ENCODE results near the gene CFP.
"Not testable (repeated sequence)": the region's sequence is repeated elsewhere in the genome, so short reads cannot be mapped to it uniquely, and the experiment has no call there.

The CFP gene

DNA sequence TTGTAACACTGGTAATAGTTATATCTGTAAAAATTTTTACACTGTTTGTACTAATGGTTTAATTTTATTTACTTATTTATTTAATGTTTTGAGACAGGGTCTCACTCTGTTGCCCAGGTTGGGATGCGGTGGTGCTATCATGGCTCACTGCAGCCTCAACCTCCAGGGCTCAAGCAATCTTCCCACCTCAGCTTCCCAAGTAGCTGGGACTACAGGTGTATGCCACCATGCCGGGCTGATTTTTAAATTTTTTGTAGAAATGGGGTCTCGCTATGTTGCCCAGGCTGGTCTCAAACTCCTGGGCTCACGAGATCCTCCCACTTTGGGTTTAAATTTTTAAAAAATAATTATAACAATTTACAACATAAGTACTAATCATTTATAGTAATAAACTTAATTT, 26.6 kb downstream of the CFP start:
- not testable (repeated sequence) for DNase-seq (ENCODE audit: low spot score)

DNA sequence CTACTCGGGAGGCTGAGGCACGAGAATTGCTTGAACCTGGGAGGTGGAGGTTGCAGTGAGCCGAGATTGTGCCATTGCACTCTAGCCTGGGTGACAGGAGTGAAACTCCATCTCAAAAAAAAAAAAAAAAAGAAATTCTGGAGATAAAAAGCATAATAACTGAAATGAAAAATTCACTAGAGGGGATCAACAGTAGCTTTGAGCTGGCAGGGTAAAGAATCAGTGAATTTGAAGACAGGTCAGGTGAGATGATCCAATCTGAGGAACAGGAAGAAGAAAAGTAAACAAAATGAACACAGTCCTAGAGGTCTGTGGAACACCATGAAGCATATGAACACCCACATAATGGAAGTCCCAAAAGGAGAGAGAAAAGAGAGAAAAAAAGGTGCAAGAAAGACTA, 32.5 kb downstream of the CFP start:
- DNase-seq (ENCODE audit: low spot score), result no peak

DNA sequence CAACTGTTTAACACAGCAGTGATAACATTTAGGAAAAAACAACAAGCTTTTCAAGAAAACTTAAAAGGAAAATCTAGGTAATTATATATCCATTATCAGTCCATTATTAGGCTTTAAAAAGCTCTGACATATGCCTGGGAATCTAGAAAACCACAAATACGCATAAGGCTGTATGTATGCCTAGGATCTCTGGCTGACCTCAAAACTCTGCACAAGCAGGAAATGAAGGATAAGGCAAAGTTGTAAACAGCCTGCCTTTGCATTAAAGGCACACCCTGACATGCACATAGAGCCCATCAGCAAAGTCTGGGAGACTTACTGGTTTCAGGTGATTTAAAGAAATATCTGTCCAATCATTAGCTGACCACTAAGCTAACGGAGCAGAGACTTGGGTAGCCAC, 33.5 kb downstream of the CFP start:
- DNase-seq (ENCODE audit: low spot score), result no peak

DNA sequence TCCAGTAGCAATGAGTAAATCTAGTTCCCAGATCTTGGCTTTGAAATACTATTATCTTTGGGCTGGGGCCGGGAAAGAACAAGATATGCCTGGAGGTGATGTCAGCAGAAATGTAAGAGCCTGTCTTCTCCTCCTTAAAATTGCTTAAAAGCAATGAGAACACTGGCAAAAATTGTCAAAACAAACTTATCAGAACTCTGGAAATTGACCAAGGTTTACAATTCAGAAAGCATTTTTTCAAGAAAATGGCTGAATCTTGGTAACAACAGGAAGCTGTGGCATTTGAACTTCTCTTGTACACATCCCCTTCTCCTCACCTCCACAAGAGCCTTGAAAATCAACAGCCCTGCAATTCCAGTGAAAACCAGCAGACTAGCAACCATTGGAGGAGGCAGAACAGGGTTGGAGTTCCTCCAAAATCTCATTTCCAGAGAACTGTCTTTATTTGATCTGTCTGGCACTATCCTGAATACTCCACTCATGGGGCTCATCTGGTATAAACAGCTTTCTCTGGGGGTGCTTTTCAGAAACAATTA, 33.9 kb downstream of the CFP start:
- DNase-seq (ENCODE audit: low spot score), result no peak

DNA sequence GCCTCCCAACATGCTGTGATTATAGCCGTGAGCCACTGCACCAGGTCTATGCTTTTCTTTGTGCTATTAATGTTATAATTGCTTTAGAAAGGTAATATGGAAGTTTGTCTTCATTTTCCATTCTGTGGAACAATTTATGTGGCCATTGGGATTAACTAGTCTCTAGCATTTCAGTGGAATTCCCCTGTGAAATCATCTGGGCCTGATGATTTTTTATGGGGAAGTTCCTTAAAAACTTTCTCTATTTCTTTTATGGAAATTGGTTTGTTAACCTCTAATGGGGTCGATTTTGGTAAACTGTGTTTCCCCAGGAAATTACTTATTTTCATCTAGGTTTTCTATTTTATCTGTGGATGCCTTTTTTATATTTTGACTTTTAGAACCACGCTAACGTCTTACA, 36.2 kb downstream of the CFP start:
- no peak for DNase-seq (ENCODE audit: low spot score)

DNA sequence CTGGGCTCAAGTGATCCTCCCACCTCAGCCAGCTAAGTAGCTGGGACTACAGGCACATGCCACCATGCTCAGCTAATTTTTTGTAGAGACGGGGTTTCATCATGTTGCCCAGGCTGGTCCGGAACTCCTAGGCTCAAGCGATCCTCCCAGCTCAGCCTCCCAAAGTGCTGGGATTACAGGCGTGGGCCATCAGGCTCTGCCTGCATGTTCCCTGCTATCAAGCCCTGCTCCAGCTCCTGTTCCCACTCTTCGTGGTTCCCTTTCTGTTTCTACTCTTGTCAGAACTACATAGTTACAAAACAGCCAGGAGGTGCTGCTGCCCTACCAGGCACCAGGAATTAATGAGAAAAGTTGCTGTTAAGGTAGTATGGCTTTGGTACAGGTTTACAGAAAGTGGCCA, 38.7 kb downstream of the CFP start:
- DNase-seq (ENCODE audit: low spot score), result no peak

DNA sequence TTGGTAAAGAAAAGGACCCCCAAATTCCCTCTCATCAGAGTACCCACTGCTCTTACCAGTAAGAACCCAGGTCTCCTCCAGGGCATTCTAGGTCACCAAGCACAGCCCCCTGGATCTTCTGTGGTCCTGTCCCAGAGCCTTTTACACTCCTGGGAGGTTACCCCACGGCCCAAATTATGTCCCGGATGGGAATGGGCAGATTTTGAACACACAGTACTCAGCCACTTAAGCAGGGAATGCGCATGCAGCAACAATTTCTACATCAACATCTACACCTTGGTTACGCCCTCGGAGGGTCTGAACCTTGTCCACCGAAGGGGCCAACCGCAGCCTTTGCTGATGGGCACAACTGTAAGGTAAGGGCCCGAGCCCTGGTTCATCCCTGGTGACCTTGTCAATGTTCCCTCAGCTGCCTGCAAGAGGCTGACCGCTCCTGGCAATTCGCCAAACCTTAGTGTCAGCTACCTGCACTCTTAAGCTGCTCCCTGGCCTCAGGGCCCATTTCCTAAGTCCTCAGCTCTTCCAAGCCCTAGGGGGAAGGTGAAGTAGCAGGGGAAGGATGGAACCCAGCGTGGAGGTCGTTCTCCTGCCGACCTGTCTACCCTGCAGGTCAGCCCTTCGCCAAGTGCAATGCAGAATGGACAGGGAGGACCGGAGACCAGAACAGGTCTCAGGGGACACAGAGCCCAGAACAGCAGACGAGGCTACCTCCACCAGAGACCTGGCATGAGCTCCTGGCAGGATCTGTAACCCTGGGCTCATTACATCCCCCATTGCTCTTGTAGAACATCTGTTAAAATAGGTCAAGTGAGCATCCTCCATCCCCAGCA, 41.6 kb downstream of the CFP start:
- no peak for DNase-seq (ENCODE audit: low spot score)

DNA sequence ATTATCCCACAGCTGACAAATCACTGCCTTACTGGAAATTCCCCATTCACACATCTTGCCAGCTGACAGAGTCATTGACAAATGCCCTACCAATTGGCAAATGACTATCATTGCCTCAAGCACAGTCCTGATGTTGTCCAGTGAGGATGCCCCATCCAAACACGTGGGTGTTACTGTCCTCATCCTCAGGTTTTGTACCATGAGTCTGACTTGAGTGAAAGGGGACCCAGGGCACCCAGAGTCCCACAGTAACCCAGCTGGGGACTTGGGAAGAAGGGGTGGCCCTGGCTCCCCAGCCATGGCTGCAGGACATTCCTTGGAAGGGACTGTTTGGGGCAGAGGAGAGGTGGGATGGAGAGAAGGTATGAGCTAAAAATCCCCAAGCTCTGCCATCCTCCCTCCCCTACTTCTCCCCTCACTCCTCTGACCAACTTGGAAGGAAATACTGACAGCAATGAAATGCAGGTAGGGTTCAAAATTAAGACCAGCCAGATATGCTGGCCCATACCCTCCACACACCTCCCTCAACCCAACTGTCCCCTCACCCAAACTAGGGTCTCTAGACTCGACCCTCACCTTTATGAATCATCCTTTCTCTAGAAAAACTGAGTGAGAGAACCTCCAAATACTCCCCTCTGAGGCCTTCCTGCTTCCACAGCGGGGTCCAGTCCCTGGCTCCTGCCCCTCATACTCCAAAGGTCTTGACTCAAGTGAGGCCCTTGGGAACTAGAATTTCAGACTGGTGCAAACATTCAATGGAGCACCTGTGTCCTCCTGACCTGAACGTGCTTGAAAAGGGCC, 42.4 kb downstream of the CFP start:
- DNase-seq (ENCODE audit: low spot score), result no peak

DNA sequence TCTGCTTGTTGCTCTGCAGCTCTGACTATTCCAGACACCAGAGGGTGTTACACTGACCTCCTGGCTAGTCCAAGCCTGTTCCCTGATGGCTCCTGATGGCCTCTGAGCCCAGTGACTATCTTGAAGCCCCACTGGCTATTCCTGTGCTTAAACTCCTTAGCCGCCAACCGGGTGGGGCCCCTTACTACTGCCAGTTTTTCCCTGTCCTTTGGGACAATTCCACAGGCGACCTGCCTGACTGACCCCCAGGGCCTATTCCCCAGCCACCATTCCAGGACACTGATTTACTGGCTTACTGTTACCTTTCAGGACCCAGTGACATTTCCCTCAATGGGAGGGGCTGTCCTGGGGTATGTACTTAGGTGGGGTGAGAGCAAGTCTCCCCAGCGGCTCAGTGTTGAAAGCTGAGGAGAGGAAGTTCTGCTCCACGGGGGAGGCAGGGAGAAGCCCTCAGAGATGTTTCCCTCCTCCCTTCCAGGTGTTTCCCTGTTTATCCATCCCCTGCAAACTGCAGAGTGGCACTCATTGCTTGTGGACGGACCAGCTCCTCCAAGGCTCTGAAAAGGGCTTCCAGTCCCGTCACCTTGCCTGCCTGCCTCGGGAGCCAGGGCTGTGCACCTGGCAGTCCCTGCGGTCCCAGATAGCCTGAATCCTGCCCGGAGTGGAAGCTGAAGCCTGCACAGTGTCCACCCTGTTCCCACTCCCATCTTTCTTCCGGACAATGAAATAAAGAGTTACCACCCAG, 43.5 kb downstream of the CFP start:
- no peak for DNase-seq (ENCODE audit: low spot score)

DNA sequence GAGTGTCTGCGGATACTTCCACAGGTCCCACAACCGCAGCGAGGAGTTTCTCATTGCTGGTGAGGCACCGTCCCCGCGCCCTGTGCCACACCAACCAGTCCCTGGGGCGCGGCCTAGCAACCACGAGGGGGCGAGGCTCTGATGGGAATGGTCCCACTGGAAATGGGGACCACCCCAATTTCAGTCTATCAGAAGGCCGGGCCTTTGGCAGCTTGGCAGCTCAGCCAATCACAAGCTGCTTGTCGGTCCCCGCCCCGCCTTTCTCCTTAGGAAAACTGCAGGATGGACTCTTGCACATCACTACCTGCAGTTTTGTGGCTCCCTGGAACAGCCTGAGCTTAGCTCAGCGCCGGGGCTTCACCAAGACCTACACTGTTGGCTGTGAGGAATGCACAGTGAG, 44.5 kb downstream of the CFP start:
- DNase-seq (ENCODE audit: low spot score), result no peak

DNA sequence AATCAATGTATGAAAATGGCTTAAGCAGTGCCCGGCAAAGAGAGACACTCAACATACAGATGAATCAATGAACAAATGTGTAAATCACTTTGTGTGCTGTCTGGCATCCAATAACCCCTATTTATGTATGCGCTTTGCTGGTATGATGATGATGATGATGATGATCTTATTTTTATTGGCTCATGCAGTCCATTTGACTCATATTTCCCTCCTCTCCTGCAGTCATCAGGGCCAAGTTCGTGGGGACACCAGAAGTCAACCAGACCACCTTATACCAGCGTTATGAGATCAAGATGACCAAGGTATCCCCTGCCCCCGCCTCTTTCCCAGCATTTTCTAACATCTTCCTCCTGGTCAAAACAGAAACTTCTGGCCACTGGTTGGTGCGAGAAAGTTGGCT, 45.0 kb downstream of the CFP start:
- no peak for DNase-seq (ENCODE audit: low spot score)

DNA sequence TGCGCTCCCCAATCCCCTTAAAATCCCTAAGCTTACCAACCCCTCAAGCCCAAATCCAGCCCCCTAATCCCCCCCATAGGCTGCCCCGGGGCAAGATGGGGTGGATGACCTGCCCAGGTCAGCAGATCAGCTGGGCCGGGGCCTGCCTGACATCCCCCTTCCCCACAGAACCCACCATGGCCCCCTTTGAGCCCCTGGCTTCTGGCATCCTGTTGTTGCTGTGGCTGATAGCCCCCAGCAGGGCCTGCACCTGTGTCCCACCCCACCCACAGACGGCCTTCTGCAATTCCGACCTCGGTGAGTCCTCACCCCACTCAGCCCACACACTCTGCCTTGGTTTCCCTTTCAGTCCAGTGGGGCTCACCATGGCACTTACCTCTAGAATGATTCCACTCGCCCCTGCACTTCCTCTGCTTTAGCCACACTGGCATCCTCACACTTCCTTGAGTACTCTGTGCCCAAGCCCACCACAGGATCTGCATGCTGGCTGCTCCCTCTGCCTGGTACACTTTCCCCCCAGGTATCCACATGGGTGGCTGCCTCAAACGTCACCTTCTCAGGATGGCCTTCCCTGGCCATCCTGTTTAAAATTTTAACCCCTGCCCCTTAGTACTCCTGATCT, 46.4 kb downstream of the CFP start:
- no peak for DNase-seq (ENCODE audit: low spot score)

DNA sequence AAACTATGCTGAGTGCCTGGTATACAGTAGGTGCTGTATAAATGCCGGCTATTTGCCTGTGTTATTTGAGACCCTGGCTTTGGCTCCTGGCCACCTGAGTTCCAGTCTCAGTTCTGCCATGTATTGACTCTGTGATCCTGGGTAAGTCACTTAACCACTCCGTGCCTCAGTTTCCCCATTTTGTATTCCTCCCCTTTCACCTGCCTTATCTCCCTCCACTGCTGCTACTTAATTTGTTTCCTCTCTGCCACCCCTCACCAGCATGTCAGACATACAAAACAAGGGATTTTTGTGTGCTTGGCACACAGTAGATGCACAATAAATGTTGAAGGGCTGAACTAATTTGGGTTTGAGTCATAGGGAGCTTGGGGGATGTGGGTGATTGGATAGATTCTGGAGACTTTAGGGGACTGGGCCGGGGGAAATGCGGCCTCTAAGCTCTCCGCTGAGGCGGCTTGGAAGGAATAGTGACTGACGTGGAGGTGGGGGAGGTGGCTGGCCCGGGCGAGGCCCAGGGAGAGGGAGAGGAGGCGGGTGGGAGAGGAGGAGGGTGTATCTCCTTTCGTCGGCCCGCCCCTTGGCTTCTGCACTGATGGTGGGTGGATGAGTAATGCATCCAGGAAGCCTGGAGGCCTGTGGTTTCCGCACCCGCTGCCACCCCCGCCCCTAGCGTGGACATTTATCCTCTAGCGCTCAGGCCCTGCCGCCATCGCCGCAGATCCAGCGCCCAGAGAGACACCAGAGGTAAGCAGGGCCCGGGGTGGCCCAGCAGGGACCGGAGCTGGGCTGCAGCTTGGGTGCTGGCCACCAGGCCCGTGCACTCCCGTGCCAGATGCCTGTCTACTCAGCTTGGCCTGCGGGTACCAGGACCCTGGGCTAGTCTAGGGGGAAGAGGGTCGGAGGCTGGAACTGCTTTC, 47.7 kb downstream of the CFP start, which contains the start of gene TIMP1:
TIMP1 (plus strand) TSS at position 706 of the 917 bp plus-strand sequence. CDS start 980 bp downstream, outside the sequence.
- peak; percentile 82 for DNase-seq (ENCODE audit: low spot score)

DNA sequence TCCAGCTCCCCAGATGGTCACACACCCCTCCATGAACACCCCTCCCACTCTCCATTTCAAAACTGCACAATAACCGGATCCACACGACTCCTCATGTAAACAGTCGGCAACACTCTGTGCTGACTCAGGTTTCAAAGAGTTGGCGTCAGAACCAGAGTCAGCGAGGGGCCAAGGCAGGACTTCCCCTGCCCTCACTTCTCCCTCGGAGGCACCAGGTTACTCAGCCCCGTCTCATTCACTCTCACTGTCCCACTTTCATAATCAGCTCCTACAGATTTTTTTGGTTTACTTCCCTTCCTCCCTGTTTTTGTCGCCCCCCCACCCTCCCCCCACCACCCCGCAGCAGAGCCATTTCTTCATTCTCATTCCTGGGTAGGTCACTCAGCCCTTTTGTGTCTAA, 50.2 kb downstream of the CFP start:
- DNase-seq (ENCODE audit: low spot score), result peak; percentile 21

DNA sequence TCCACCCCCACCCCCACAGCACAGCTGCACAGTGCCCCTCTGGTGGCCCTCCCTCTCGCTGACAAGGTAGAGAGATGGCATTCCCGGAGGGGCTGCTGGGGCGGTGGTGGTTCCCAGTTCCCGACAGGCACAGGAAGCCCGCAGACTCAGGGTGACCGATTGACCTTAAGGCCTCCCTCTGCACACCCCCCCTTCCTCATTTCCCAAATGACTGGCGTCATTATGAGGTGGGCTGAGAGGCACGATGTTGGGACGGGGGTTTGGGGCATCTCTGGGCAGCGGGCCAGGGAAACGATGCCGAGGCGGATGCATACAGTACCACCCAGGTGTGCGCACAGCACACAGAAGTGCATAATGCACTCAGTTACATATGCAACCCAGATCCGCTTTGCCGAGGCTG, 51.0 kb downstream of the CFP start:
- DNase-seq (ENCODE audit: low spot score), result no peak

DNA sequence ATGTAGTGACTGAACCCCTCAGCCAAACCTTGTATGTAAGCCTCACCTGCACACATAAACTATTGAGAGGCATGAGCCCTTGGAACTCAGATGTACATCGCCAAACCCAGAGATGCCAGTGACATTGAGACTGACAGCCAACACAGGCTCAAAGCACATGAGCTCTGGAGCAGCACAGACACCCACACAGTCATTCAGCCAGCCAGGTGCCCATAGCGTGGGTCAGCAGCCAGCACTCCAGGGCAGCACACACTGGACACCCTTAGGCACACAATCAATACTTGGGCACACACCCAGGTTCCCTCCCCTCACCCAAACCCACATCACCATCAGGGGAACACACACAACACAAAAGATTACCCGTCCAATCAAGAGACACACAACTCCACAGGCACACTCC, 51.8 kb downstream of the CFP start:
- DNase-seq (ENCODE audit: low spot score), result no peak

DNA sequence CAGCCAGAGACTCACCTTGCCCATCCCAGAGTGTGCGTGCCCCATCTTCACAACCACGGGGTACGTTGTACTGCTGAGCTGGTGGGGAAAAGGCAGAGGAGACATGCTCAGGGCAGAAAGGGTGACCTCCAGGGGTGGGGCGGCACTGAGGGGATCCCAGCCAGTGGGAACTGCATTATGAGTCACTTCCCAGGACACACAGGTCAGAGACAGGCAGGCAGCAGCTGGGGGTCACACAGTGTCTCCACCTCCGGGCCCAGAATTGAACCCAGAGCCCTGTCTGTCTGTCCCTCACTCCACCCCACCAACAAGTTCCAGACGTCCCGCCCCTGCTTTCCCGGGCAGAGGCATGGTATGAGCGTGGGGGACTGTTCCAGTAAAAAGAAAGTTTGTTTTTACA, 52.3 kb downstream of the CFP start:
- DNase-seq (ENCODE audit: low spot score), result no peak

DNA sequence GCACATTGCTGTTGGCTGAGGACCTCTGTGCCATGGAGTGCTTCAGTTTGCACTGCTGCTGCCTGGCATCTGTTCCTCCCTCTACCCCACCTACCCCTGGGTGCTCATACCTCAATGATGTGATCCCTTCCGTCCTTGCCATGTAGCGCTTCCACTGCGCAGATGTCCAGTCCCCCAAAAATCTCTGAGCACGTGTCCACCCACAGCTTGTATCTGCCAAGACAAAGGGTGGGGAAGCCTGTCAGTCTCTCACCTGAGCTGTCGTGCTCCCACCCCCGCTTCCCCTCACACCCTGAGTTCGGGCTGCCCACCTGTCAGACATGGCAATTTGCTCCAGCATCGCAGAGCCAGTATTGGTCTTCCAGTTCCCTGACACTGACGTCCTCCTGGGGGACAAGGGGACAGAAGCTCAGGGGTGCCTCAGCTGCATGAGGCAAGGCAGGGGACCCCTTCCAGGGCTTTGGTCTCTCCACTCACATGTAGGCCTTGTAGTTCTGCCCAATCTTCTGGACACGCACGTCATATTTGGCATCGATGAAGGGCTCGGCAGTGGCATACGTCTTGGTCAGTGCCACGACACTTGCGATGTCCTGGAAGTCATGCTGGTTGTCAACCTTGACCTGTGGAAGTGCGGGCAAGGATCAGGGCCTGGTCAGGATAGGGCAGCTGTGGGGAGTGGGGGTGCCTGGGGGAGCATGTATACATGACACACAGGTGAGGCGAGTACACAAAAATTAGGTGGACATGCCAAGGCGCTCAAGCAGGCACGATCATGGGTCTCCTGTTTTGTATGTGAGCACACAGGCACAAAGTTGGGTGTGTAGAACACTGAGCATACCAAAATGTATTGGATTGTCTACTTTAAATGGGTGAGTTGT, 53.5 kb downstream of the CFP start:
- no peak for DNase-seq (ENCODE audit: low spot score)

DNA sequence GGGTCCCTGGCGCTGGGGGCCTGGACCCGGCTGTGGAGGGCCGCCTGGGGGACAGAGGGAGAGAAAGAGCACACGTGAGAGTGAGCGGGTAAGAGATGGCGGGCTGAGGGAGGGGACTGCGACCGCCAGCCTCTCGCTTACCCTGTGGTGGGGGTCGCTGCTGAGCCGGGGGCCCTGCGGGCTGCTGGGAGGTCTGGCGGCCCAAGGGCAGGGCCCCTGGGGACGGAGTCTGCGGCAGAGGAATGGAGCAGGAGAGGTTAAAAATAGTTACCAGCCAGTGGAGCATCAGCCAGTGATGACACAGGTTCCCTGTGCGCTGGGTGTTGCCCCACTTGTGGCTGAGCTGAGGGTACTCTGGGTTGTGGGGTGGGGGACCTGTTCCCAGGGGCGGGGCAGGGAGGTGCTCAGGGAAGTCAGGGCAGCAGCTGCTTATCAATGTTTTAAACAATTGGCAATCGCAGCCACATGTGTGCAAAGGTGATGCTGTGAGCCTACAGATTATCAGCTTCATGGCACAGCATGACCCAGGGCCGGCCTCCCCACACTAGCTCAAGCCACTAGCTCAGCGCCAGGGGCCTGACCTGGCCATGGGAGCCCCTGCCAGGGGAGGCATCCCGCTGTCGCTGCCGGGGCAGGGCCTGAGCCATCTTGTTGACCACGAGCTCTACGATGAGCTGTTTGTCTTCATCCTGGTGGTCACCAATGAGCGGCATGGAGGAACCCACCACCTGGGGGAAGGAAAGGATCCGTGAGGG, 55.0 kb downstream of the CFP start:
- no peak for DNase-seq (ENCODE audit: low spot score)
